Panc1 (cell line): ENCODE measurements around the gene TAPBP.

Experiments
- POLR2AphosphoS5 ChIP-seq: IDR thresholded peaks from 2 replicates; pipeline ENCODE4 v1.6.1; 2012; ENCODE audit warnings: mild to moderate bottlenecking, low read depth, low read length, moderate library complexity
- TF ChIP-seq, protein P1 (sequence below): fragments of 450-650 bp; IDR thresholded peaks from 2 replicates; pipeline ENCODE4 v1.5.1; 2017; ENCODE audit warnings: mild to moderate bottlenecking

DNA sequence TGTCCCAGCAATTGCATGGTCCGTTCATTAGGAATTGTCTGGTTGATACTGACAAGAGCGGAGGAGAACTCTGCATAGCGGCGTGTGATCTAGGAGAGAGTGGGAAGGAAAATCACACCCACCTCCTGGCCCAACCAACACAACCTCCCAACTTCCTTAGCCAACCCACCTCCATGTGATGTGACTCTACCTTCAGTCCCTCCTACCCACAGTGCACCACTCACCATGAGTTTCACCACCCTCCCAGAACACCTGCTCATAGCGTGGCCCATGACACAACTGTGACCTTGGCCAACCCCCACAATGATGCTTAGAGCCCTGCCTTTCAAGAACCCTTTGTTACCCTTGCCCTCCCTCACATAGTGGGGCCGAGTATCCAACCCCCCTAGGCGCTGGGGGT, 49.9 kb downstream of the TAPBP start:
- TF ChIP-seq POLR2AphosphoS5: no peak
- TF ChIP-seq, protein P1, sequence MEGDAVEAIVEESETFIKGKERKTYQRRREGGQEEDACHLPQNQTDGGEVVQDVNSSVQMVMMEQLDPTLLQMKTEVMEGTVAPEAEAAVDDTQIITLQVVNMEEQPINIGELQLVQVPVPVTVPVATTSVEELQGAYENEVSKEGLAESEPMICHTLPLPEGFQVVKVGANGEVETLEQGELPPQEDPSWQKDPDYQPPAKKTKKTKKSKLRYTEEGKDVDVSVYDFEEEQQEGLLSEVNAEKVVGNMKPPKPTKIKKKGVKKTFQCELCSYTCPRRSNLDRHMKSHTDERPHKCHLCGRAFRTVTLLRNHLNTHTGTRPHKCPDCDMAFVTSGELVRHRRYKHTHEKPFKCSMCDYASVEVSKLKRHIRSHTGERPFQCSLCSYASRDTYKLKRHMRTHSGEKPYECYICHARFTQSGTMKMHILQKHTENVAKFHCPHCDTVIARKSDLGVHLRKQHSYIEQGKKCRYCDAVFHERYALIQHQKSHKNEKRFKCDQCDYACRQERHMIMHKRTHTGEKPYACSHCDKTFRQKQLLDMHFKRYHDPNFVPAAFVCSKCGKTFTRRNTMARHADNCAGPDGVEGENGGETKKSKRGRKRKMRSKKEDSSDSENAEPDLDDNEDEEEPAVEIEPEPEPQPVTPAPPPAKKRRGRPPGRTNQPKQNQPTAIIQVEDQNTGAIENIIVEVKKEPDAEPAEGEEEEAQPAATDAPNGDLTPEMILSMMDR: no peak
